GM19240 (cell line): ENCODE data around the gene MESD.

ENCODE experiments used
- DNase-seq: peaks from one replicate; pipeline ENCODE4 v3.0.0; 2011; ENCODE audit warnings: low spot score; ENCODE audit not compliant: insufficient read length

Gene MESD

GRCh38 chr15:80911821-80912220, 77.8 kb downstream of the MESD start:
- DNase-seq = no peak

- DNase-seq = no peak
Observed at GRCh38 chr15:80906159-80906766, 83.4 kb downstream of the MESD start.

GRCh38 chr15:80904998-80905397, 84.6 kb downstream of the MESD start:
- no peak for DNase-seq

GRCh38 chr15:80902298-80902801, 87.3 kb downstream of the MESD start:
- no peak for DNase-seq

GRCh38 chr15:80898040-80898439, 91.6 kb downstream of the MESD start:
- no peak for DNase-seq
